HCT116 (cell line): ENCODE results near the gene SCOC.
A peak's percentile ranks its signal among the peaks of the same experiment; 100 is the strongest.

Experiments used
- CTCF ChIP-seq, 3 experiments: fragments of 200-600 bp in 1 of 3; sonication (generic) in 1 of 3; IDR thresholded peaks in 2 of 3; conservative IDR thresholded peaks in 1 of 3; 2 replicates each; pipeline ENCODE4 v1.5.1; 2012 to 2017; ENCODE audit warnings: low read depth in 2 of 3, low read length in 2 of 3, antibody characterized with exemption in 1 of 3, borderline replicate concordance in 1 of 3, control low read depth in 1 of 3, mild to moderate bottlenecking in 1 of 3, mixed read lengths in 1 of 3, mixed run types in 1 of 3, moderate library complexity in 1 of 3; ENCODE audit not compliant: insufficient read depth in 1 of 3
- EZH2 ChIP-seq: fragments of 200-600 bp; sonication (generic); IDR thresholded peaks from 2 replicates; pipeline ENCODE4 v1.6.1; 2017; ENCODE audit warnings: antibody characterized with exemption, mixed run types
- EZH2phosphoT487 ChIP-seq: fragments of 200-600 bp; IDR thresholded peaks from 2 replicates; pipeline ENCODE4 v1.6.1; 2018; ENCODE audit warnings: antibody characterized with exemption, borderline replicate concordance
- POLR2A ChIP-seq: IDR thresholded peaks from 2 replicates; pipeline ENCODE4 v1.7.0; 2011; ENCODE audit warnings: borderline replicate concordance; ENCODE audit not compliant: insufficient read depth, insufficient read length; ENCODE audit errors: extremely low read depth
- POLR2AphosphoS5 ChIP-seq: IDR thresholded peaks from 2 replicates; pipeline ENCODE4 v1.6.1; 2011; ENCODE audit warnings: mild to moderate bottlenecking, low read depth, low read length, moderate library complexity
- RAD21 ChIP-seq: IDR thresholded peaks from 2 replicates; pipeline ENCODE4 v1.6.1; 2012; ENCODE audit warnings: low read depth, mild to moderate bottlenecking
- TCF7L2 ChIP-seq: IDR thresholded peaks from 2 replicates; pipeline ENCODE4 v1.7.0; 2011; ENCODE audit warnings: borderline replicate concordance, inconsistent platforms; ENCODE audit not compliant: insufficient read depth, insufficient read length; ENCODE audit errors: extremely low read depth
- YY1 ChIP-seq: IDR thresholded peaks from 2 replicates; pipeline ENCODE4 v1.6.1; 2011; ENCODE audit warnings: low read length, low read depth, moderate library complexity, mild to moderate bottlenecking; ENCODE audit not compliant: insufficient replicate concordance; ENCODE audit errors: extremely low read depth
- ZBTB33 ChIP-seq: IDR thresholded peaks from 2 replicates; pipeline ENCODE4 v1.6.1; 2011; ENCODE audit warnings: mild to moderate bottlenecking, low read length, moderate library complexity; ENCODE audit not compliant: insufficient replicate concordance; ENCODE audit errors: extremely low read depth

DNA sequence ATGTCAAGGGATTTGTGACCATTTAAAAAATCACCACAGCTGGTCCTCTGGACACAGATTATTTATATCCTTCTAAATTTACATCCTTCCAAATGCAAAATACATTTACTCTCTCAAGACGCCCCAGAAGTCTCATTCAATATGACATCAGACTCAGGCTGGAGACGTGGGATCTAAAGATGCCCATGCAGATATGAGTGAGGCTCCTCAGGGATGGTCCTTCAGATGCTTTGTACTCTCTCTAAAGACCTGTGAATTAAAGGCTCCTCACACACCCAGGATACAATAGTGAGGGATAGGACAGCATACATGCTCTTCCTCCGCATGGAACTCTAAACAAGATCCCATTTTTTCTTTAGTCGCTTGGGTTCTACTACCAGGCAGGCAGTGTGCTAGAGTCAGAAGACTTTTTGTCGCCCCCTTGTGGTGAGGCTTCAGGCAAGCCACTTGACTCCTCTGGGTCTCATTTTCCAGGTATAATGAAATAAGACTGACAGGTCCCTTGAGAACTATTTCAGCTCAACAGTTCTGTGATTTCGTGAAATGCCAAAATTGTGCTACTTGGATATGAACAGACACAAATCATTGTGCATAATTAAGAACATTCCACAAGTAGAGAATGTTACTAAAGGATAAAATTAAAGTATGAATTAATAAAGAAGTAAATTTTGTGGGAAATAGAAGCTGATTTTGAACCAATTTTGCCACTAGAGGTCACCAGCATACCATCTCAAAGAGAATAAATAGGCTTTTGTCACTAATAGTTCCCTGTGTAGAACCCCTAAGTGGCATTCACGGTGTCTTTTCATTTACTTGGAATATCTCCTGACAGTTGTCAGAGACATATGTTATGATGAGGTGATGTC lies 13.7 kb upstream of the SCOC start:
- TF ChIP-seq CTCF (IDR thresholded peaks at IDR 0.05 in 2 of 3, conservative IDR thresholded peaks at IDR 0.05 in 1 of 3; ENCODE audit: borderline replicate concordance in 1 of 3, insufficient read depth in 1 of 3, low read depth in 2 of 3, low read length in 2 of 3) (peak; percentile 87 to 97 (median 93)), EZH2phosphoT487 (no peak), POLR2AphosphoS5 (no peak), ZBTB33 (no peak), TCF7L2 (no peak), POLR2A (no peak), YY1 (no peak), EZH2 (no peak), RAD21 (peak; percentile 64)
